Activated CD8-positive, alpha-beta T cell treated with anti-CD3 and anti-CD28 coated beads for 36 hours (primary cell): ENCODE measurements around the gene MEGF11. TPM values are rescaled to one million over a fixed set of nuclear protein-coding genes. Genes with fewer than 3 reads are reported as not detected.

Source experiments
- ATAC-seq: fragments of 200-7000 bp; cut with Tn5 transposase; one replicate; pipeline ENCODE4 v1.10.0; 2021; ENCODE audit warnings: mild to moderate bottlenecking, moderate library complexity
- CTCF ChIA-PET: fragments of 350-600 bp; sonication (Branson Sonifier 250); formaldehyde crosslinking; loops from one replicate; lab custom pipeline; 2021; ENCODE audit warnings: antibody characterized with exemption; lab: Charles Lee
- POLR2A ChIA-PET: fragments of 350-600 bp; sonication (Branson Sonifier 250); formaldehyde crosslinking; loops from one replicate; lab custom pipeline; 2021; ENCODE audit warnings: antibody characterized with exemption; lab: Charles Lee
- DNase-seq: peaks from one replicate; pipeline ENCODE4 v3.0.0-alpha.2; 2020
- H3K27ac Mint-ChIP-seq: one replicate; pipeline ENCODE4 v1.8.0; 2021; ENCODE audit warnings: mild to moderate bottlenecking, mixed read lengths
- H3K27me3 Mint-ChIP-seq: one replicate; pipeline ENCODE4 v1.8.0; 2021; ENCODE audit warnings: mixed read lengths
- H3K36me3 Mint-ChIP-seq: one replicate; pipeline ENCODE4 v1.8.0; 2021; ENCODE audit warnings: low read depth, mixed read lengths
- H3K4me1 Mint-ChIP-seq: one replicate; pipeline ENCODE4 v1.8.0; 2021; ENCODE audit warnings: low read depth, mixed read lengths
- H3K4me3 Mint-ChIP-seq: one replicate; pipeline ENCODE4 v1.8.0; 2021; ENCODE audit warnings: mild to moderate bottlenecking, moderate library complexity, mixed read lengths
- H3K9me3 Mint-ChIP-seq: one replicate; pipeline ENCODE4 v1.8.0; 2021; ENCODE audit warnings: mixed read lengths
- intact Hi-C: fragments of 100-400 bp; cut with micrococcal nuclease; formaldehyde crosslinking; loops from one replicate; pipeline ENCODE4 v1.10.0; 2022
- total RNA-seq, 2 experiments: library from RNA; stranded (reverse); gene quantifications; one replicate each; pipeline ENCODE4 v1.2.3, GENCODE V29; 2021
- TF ChIP-seq, protein P1 (sequence below): fragments of 200-600 bp; IDR thresholded peaks from one replicate; pipeline ENCODE4 v1.8.0; 2022; ENCODE audit warnings: antibody characterized with exemption, mild to moderate bottlenecking

MEGF11 gene
- total RNA-seq, 2 experiments from 2014 or later, result not detected

DNA sequence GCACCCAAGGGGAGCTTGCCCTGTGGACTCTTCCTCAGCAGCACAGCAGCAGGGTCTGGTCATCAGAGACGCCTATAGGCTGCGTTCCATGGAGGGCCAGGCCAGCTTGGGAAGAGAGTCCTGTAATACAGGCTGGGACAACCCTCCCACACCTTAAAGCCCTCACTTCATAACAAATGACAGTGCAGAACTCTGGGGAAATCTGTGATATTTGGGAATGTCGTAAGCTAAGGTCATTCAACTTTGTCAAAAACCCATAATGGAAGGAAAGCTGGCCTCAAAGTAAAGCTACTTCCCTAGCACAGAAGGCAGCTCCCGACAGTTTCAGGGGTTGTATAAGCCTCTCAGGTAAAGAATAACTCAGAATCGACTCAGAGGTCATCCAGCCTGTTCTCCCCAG, 133.1 kb downstream of the MEGF11 start:
- no peaks in the 10 kb centered on the region for H3K4me1 Mint-ChIP-seq
- peaks cover 9% of the 10 kb centered on the region for H3K27me3 Mint-ChIP-seq
- H3K9me3 Mint-ChIP-seq, result no peaks in the 10 kb centered on the region
- H3K27ac Mint-ChIP-seq, result no peak overlapping the region
- no peak overlapping the region for H3K4me3 Mint-ChIP-seq
- intact Hi-C loops, result no loop called here
- ATAC-seq (no peak), DNase-seq (no peak)
- ChIA-PET CTCF (no interaction called here), POLR2A (no interaction called here)
- H3K36me3 Mint-ChIP-seq, result no peaks in the 10 kb centered on the region
- TF ChIP-seq, protein P1, sequence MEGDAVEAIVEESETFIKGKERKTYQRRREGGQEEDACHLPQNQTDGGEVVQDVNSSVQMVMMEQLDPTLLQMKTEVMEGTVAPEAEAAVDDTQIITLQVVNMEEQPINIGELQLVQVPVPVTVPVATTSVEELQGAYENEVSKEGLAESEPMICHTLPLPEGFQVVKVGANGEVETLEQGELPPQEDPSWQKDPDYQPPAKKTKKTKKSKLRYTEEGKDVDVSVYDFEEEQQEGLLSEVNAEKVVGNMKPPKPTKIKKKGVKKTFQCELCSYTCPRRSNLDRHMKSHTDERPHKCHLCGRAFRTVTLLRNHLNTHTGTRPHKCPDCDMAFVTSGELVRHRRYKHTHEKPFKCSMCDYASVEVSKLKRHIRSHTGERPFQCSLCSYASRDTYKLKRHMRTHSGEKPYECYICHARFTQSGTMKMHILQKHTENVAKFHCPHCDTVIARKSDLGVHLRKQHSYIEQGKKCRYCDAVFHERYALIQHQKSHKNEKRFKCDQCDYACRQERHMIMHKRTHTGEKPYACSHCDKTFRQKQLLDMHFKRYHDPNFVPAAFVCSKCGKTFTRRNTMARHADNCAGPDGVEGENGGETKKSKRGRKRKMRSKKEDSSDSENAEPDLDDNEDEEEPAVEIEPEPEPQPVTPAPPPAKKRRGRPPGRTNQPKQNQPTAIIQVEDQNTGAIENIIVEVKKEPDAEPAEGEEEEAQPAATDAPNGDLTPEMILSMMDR, result no peak

GRCh38 chr15:66117841-66118240, 135.7 kb downstream of the MEGF11 start:
- Mint-ChIP-seq H3K27ac (no peak overlapping the region), H3K4me1 (no peaks in the 10 kb centered on the region), H3K4me3 (no peak overlapping the region), H3K36me3 (no peaks in the 10 kb centered on the region), H3K27me3 (peaks cover 2% of the 10 kb centered on the region), H3K9me3 (no peaks in the 10 kb centered on the region)
- ATAC-seq, result no peak
- TF ChIP-seq, protein P1, result no peak
- DNase-seq, result no peak
- intact Hi-C loops, result no loop called here
- POLR2A ChIA-PET, result no interaction called here
- CTCF ChIA-PET, result no interaction called here

DNA sequence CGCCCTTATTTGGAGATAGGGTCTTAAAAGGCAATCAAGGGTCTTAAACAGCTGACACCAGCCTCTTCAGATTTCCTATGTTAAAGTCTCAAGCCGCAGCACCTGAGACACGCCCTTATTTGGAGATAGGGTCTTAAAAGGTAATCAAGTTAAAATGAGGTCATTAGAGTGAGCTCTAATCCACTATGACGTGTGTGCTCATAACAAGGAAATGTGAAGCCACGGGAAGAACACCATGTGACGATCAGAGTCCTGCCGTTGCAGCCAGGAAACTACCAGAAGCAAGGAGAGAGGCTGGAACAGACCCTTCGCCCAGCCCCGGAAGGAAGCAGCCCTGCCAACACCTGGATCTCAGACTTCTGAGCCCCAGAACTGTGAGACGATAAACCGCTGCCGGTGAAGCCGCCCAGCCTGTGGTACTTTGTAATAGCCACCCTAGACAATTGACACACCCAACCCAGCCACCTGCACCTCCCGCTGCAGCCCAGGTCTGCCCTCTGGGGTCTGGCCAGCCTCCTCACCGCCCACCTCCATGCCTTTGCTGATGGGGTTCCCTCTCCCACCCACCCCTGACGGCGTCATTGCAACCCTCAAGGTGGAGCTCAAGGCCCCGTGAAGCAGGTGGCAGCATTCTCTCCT, 137.9 kb downstream of the MEGF11 start:
- TF ChIP-seq, protein P1, result no peak
- H3K4me3 Mint-ChIP-seq, result no peak overlapping the region
- H3K27ac Mint-ChIP-seq, result no peak overlapping the region
- ATAC-seq, result no peak
- ChIA-PET POLR2A (no interaction called here), CTCF (no interaction called here)
- peak; percentile 7 for DNase-seq
- no peaks in the 10 kb centered on the region for H3K9me3 Mint-ChIP-seq
- H3K27me3 Mint-ChIP-seq, result peaks cover 2% of the 10 kb centered on the region
- intact Hi-C loops, result no loop called here
- H3K4me1 Mint-ChIP-seq, result no peaks in the 10 kb centered on the region
- H3K36me3 Mint-ChIP-seq, result no peaks in the 10 kb centered on the region

DNA sequence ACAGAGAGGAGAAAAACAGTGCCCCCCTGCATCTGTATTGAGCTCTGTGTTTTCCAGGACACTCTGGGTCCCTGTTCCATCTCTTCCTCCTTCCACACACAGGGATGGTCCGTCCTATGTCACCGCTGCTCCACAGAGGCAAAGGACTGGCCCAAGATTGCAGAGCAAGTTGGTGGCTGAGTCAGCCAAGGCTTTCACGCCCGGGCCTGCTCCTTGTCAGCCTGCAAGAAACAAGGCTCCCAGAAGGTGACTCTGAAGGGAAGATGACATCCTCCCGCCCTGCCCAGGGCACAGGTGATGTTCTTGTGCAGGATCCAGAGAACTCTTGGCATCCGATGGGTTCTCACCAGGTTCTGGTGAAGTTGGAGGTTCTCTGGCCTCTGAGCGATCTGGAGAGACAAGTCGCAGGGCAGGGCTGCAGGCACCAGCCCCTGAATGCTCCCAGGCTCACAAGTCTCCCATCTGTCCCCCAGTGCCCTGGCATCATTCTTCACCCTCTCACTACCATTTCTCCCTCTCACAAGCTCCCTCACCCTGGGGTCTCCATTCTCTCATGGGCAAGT, 138.6 kb downstream of the MEGF11 start:
- H3K9me3 Mint-ChIP-seq, result no peaks in the 10 kb centered on the region
- ChIA-PET POLR2A (no interaction called here), CTCF (no interaction called here)
- no peak overlapping the region for H3K27ac Mint-ChIP-seq
- H3K27me3 Mint-ChIP-seq, result peaks cover 2% of the 10 kb centered on the region
- H3K4me1 Mint-ChIP-seq, result no peaks in the 10 kb centered on the region
- H3K4me3 Mint-ChIP-seq, result no peak overlapping the region
- no peaks in the 10 kb centered on the region for H3K36me3 Mint-ChIP-seq
- TF ChIP-seq, protein P1, result no peak
- ATAC-seq (no peak), DNase-seq (no peak)
- intact Hi-C loops, result no loop called here

DNA sequence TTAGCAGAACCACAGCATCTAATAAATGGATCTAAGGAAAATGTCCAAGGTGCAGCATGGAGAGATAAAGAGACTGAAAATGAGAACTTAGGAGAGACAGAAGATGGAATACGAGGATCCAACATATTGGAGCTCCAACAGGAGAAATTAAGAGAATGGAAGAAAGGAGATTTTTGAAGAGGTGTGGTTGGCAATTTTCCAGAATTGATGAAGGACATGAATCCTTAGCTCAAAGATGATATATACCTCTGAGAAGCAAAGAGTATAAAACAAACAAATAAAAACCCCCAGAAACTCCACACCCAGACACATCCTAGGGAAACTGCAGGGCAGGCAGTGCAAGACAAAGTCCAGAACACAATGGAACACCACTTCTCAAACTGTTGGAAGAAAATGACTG, 141.2 kb downstream of the MEGF11 start:
- intact Hi-C loops, result no loop called here

More for the DNA sequence above, 141.2 kb downstream of the MEGF11 start:
- ATAC-seq (no peak), DNase-seq (no peak)
- TF ChIP-seq, protein P1, result no peak
- POLR2A ChIA-PET, result no interaction called here
- Mint-ChIP-seq H3K36me3 (no peaks in the 10 kb centered on the region), H3K27me3 (peaks cover 10% of the 10 kb centered on the region), H3K4me3 (no peak overlapping the region), H3K9me3 (no peaks in the 10 kb centered on the region), H3K4me1 (no peaks in the 10 kb centered on the region), H3K27ac (no peak overlapping the region)
- CTCF ChIA-PET, result interaction anchor here (1.0 kb wide), 1 partner anchor 179 kb away, joined by 3 read pairs; no protein-coding TSS in a partner anchor
